Measurements from ENCODE around the gene CHRNA4. TPM values are rescaled to one million over a fixed set of nuclear protein-coding genes. Genes with fewer than 3 reads are reported as not detected.

CHRNA4 gene
- total RNA-seq, 2 experiments from 2014 or later: not detected

- Mint-ChIP-seq H3K4me1 (ENCODE audit: low read depth) (no peaks in the 10 kb centered on the region), H3K9me3 (no peaks in the 10 kb centered on the region), H3K27ac (no peak overlapping the region), H3K36me3 (ENCODE audit: low read depth) (no peaks in the 10 kb centered on the region), H3K4me3 (no peak overlapping the region), H3K27me3 (peaks cover 2% of the 10 kb centered on the region)
- ChIA-PET CTCF (no interaction called here), POLR2A (no interaction called here)
- intact Hi-C loops (cut with micrococcal nuclease): no loop called here
- no peak for ATAC-seq
- DNase-seq: no peak
- no peak for TF ChIP-seq CTCF (IDR thresholded peaks at IDR 0.05)
Measured at GRCh38 chr20:63394069-63394919, 33.1 kb upstream of the CHRNA4 start.

GRCh38 chr20:63393566-63393965 is 32.4 kb upstream of the CHRNA4 start:
- CTCF ChIA-PET: no interaction called here
- intact Hi-C loops (cut with micrococcal nuclease): no loop called here
- Mint-ChIP-seq H3K27me3 (peaks cover 2% of the 10 kb centered on the region), H3K4me1 (ENCODE audit: low read depth) (no peaks in the 10 kb centered on the region), H3K27ac (no peak overlapping the region), H3K36me3 (ENCODE audit: low read depth) (no peaks in the 10 kb centered on the region), H3K9me3 (no peaks in the 10 kb centered on the region), H3K4me3 (no peak overlapping the region)
- TF ChIP-seq CTCF (IDR thresholded peaks at IDR 0.05): no peak
- POLR2A ChIA-PET: no interaction called here
- DNase-seq (no peak), ATAC-seq (no peak)

- Mint-ChIP-seq H3K27me3 (peaks cover 2% of the 10 kb centered on the region), H3K36me3 (ENCODE audit: low read depth) (no peaks in the 10 kb centered on the region)
- CTCF ChIA-PET: no interaction called here
Measured at GRCh38 chr20:63392465-63393365, 31.6 kb upstream of the CHRNA4 start.

GRCh38 chr20:63387917-63388316 is 26.8 kb upstream of the CHRNA4 start:
- peaks cover 23% of the 10 kb centered on the region for H3K9me3 Mint-ChIP-seq
- intact Hi-C loops (cut with micrococcal nuclease): loop anchor here (10.0 kb wide), 1 partner anchor 163 kb away; no protein-coding TSS in a partner anchor
- TF ChIP-seq CTCF (IDR thresholded peaks at IDR 0.05): no peak
- CTCF ChIA-PET: no interaction called here
- H3K27ac Mint-ChIP-seq: no peak overlapping the region
- H3K4me3 Mint-ChIP-seq: no peak overlapping the region
- no peak for DNase-seq
- POLR2A ChIA-PET: no interaction called here
- H3K36me3 Mint-ChIP-seq (ENCODE audit: low read depth): no peaks in the 10 kb centered on the region
- no peak for ATAC-seq
- no peaks in the 10 kb centered on the region for H3K4me1 Mint-ChIP-seq (ENCODE audit: low read depth)
- H3K27me3 Mint-ChIP-seq: peaks cover 3% of the 10 kb centered on the region

More at GRCh38 chr20:63392465-63393365, 31.6 kb upstream of the CHRNA4 start:
- intact Hi-C loops (cut with micrococcal nuclease): no loop called here
- POLR2A ChIA-PET: no interaction called here
- Mint-ChIP-seq H3K9me3 (no peaks in the 10 kb centered on the region), H3K4me1 (ENCODE audit: low read depth) (no peaks in the 10 kb centered on the region), H3K27ac (no peak overlapping the region), H3K4me3 (no peak overlapping the region)
- DNase-seq (no peak), ATAC-seq (no peak)
- no peak for TF ChIP-seq CTCF (IDR thresholded peaks at IDR 0.05)

- POLR2A ChIA-PET: no interaction called here
- TF ChIP-seq CTCF (IDR thresholded peaks at IDR 0.05): no peak
- no peak overlapping the region for H3K27ac Mint-ChIP-seq
- no peak for DNase-seq
- CTCF ChIA-PET: no interaction called here
- no peak for ATAC-seq
- H3K36me3 Mint-ChIP-seq (ENCODE audit: low read depth): no peaks in the 10 kb centered on the region
- H3K9me3 Mint-ChIP-seq: peaks cover 23% of the 10 kb centered on the region
- H3K4me3 Mint-ChIP-seq: no peak overlapping the region
- no peaks in the 10 kb centered on the region for H3K4me1 Mint-ChIP-seq (ENCODE audit: low read depth)
- intact Hi-C loops (cut with micrococcal nuclease): loop anchor here (10.0 kb wide), 1 partner anchor 163 kb away; no protein-coding TSS in a partner anchor
- H3K27me3 Mint-ChIP-seq: peaks cover 3% of the 10 kb centered on the region
Measured at GRCh38 chr20:63387393-63387792, 26.2 kb upstream of the CHRNA4 start.
